ENCODE measurements around the gene C16orf95.
"Not testable (repeated sequence)": the region's sequence is repeated elsewhere in the genome, so short reads cannot be mapped to it uniquely, and the experiment has no call there.

The C16orf95 gene

GRCh38 chr16:87345726-87346424 lies 28.7 kb upstream of the C16orf95 start:
- DNase-seq: no peak

GRCh38 chr16:87344931-87345631 lies 27.9 kb upstream of the C16orf95 start:
- DNase-seq: no peak

GRCh38 chr16:87344165-87344930 lies 27.2 kb upstream of the C16orf95 start:
- DNase-seq: no peak

GRCh38 chr16:87343753-87344050 lies 26.5 kb upstream of the C16orf95 start:
- DNase-seq: no peak

GRCh38 chr16:87342978-87343752 lies 26.0 kb upstream of the C16orf95 start:
- no peak for DNase-seq

- DNase-seq: no peak
These were observed 25.3 kb upstream of the C16orf95 start for GRCh38 chr16:87342504-87342903.

GRCh38 chr16:87340198-87340597 lies 23.0 kb upstream of the C16orf95 start:
- no peak for DNase-seq

- DNase-seq: not testable (repeated sequence)
These were observed 22.5 kb upstream of the C16orf95 start for GRCh38 chr16:87339724-87340105.

GRCh38 chr16:87339086-87339723 lies 22.0 kb upstream of the C16orf95 start:
- DNase-seq: no peak

GRCh38 chr16:87338155-87338765 lies 21.1 kb upstream of the C16orf95 start:
- no peak for DNase-seq

GRCh38 chr16:87337262-87337771 lies 20.1 kb upstream of the C16orf95 start:
- no peak for DNase-seq

- DNase-seq: no peak
These were observed 19.4 kb upstream of the C16orf95 start for GRCh38 chr16:87336434-87337240.

GRCh38 chr16:87335625-87336433 lies 18.6 kb upstream of the C16orf95 start:
- no peak for DNase-seq

GRCh38 chr16:87334651-87335624 lies 17.7 kb upstream of the C16orf95 start:
- DNase-seq: no peak

GRCh38 chr16:87333581-87334331 lies 16.6 kb upstream of the C16orf95 start:
- no peak for DNase-seq

- no peak for DNase-seq
These were observed 15.9 kb upstream of the C16orf95 start for GRCh38 chr16:87333101-87333500.

GRCh38 chr16:87332150-87332549 lies 15.0 kb upstream of the C16orf95 start:
- no peak for DNase-seq

- DNase-seq: no peak
These were observed 14.1 kb upstream of the C16orf95 start for GRCh38 chr16:87331241-87331801.

All from GOT3 (cell line).